ENCODE results near the gene AFG3L2. TPM values are rescaled to one million over a fixed set of nuclear protein-coding genes. Genes with fewer than 3 reads are reported as not detected.
A peak's percentile ranks its signal among the peaks of the same experiment; 100 is the strongest.

The AFG3L2 gene
- total and polyA plus RNA-seq, 2 of the 13 experiments (the other 11 are each of a cell fraction or from before 2014, with no cell fraction given) = 28.6 to 86.9 TPM

- TF ChIP-seq IRF1 (CRISPR knock-in tag; IDR thresholded peaks at IDR 0.05; ENCODE audit: low read depth) (no peak), RBFOX2 (IDR thresholded peaks at IDR 0.05; ENCODE audit: low read depth, low read length) (no peak), ZNF33A (CRISPR knock-in tag; IDR thresholded peaks at IDR 0.05; ENCODE audit: borderline replicate concordance) (no peak), AHR (CRISPR knock-in tag; IDR thresholded peaks at IDR 0.05) (0 out of 2 replicates have a peak, but pooled peaks have one; percentile 42), TFDP1 (CRISPR knock-in tag; IDR thresholded peaks at IDR 0.05; ENCODE audit: borderline replicate concordance) (no peak), ZNF513 (CRISPR knock-in tag; conservative IDR thresholded peaks at IDR 0.05) (no peak), KDM5B (CRISPR knock-in tag; IDR thresholded peaks at IDR 0.05; ENCODE audit: borderline replicate concordance) (no peak), ZNF574 (CRISPR knock-in tag; IDR thresholded peaks at IDR 0.05) (no peak), ZNF850 (CRISPR knock-in tag; conservative IDR thresholded peaks at IDR 0.05) (no peak), THAP7 (CRISPR knock-in tag; IDR thresholded peaks at IDR 0.05) (no peak), JUNB (CRISPR knock-in tag; IDR thresholded peaks at IDR 0.05; ENCODE audit: borderline replicate concordance) (no peak), ATF2 (CRISPR knock-in tag; IDR thresholded peaks at IDR 0.05) (0 out of 2 replicates have a peak, but pooled peaks have one; percentile 20), TARDBP (CRISPR knock-in tag; IDR thresholded peaks at IDR 0.05) (no peak), HNF1B (CRISPR knock-in tag; IDR thresholded peaks at IDR 0.05) (no peak), CEBPG (CRISPR knock-in tag; IDR thresholded peaks at IDR 0.05) (peak; percentile 33; the same call in 1 of the 2 replicates), HNRNPL (IDR thresholded peaks at IDR 0.05; ENCODE audit: low read depth, low read length) (0 out of 2 replicates have a peak, but pooled peaks have one; percentile 46)
Measured at GRCh38 chr18:12327510-12328178, 49.4 kb downstream of the AFG3L2 start (continued).

All from HepG2 (cell line).